HL-60/S4 treated with phorbol 12-myristate 13-acetate at 8.2 ng/mL for 4 days and 3 days (cell line): ENCODE results near the gene RNF157.
"Not testable (repeated sequence)": the region's sequence is repeated elsewhere in the genome, so short reads cannot be mapped to it uniquely, and the experiment has no call there.

Source experiments
- in situ Hi-C: fragments of 300-500 bp; cut with MboI; formaldehyde crosslinking; loops from 2 replicates; pipeline ENCODE4 v1.15.0; 2022; ENCODE audit warnings: low sequenced_read_pairs

RNF157 gene

DNA sequence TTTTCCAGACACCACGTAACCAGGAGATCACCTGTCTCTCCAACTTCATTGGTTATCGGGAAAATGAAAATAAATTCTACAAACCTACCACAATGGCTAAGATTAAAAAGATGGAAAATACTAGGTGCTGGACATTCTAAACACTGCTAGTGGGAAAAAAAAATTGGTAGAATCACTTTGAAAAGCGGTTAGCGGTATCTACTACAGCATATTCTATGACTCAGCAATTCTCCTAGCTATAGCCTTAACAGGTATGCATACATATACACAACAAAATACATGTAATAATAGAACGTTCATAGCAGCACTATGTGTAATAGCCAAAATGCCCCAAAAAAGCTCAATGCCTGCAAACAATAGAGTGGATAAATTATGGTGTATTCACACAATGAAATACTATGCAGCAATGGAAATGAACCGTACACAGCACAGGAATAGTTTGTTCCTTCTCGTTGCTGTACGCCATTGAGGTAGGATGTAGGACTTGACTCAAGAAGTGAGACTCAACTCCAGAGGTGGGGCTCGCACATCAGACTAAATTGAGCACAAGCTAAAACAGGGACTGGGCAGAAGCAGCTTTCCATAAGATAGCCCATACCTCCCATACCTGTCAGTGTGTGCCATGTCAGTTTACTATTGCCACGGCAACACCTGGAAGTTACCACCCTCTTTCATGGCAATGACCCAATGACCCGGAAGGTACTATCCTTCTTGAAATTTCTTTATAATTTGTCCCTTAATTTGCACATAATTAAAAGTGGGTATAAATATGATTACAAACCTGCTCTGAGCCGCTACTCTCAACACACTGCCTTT is 44.8 kb downstream of the RNF157 start:
- in situ Hi-C loops: no loop called here

DNA sequence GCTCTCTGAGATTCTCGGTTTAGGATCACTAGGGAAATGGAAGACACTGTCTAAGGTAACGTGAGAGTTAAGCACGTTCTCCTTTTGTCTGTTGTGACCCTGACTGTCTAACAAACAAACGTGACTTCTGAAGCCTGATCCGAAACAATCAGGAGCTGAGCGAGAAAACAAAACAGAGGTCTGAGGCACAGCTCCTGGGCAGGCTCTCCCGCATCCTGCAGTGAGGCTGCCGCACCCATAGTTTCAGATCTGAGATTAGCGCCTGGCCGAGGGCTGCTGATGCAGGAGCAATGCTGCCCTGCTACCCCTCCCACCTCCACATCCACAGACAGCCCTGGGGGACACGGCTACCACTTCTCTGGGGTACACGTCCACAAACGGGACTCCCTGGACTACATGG is 46.7 kb downstream of the RNF157 start:
- in situ Hi-C loops: no loop called here

DNA sequence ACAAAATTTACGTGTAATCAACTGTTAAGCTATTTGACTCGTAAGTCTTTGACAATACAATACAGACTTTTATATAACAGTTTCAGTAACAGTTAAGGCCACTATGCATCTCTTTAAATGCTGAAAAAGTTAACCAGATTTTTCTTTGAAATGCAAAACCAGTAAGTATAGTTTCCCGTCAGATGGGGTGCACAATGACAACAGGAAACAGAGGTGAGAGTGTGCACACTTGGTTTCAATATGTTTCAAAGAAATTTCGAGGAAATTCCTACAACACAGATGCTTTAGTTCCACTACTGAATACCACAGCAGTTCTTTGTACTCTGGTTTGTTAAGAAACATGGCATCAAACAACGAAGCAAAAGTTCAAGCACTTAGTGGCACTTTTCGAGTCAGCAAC is 48.4 kb downstream of the RNF157 start:
- in situ Hi-C loops: no loop called here

DNA sequence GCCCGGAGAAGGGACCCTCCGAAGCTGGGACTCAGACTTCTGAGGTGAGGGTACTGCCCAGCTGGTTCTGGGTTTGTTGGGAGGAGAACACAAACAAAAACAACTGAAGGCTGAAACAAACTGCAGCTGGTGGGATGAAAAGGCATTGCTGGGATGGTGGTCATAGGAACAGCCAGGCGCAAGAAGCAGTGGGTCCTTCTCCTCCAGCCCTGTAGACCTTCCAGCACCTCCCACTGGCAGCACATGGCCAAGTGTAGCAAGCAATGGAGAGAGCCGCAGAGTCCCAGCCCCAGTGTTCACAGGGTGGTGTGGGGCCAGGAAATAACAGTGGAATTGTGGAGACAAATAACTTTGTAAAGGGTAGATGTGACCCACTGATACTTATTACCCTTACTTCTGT is 50.6 kb downstream of the RNF157 start:
- in situ Hi-C loops: no loop called here

DNA sequence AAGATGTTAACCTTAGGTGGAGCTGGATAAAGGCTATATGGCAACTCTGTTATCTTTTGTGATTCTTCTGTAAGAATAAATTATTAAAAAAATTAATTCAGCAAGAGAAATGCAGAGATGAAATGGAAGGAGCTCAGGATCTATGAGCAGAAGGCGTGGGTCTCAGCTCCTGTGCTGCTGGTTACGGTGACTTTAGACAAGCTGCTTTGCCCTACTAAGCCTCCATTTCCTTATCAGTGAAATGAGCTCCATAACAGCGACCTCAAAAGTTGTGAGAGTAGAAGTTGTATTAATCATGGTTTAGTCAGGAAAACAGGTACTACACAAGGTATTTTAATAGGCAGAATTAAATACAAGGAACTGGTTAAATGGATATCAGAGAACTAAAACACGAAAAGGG is 51.0 kb downstream of the RNF157 start:
- in situ Hi-C loops: no loop called here

DNA sequence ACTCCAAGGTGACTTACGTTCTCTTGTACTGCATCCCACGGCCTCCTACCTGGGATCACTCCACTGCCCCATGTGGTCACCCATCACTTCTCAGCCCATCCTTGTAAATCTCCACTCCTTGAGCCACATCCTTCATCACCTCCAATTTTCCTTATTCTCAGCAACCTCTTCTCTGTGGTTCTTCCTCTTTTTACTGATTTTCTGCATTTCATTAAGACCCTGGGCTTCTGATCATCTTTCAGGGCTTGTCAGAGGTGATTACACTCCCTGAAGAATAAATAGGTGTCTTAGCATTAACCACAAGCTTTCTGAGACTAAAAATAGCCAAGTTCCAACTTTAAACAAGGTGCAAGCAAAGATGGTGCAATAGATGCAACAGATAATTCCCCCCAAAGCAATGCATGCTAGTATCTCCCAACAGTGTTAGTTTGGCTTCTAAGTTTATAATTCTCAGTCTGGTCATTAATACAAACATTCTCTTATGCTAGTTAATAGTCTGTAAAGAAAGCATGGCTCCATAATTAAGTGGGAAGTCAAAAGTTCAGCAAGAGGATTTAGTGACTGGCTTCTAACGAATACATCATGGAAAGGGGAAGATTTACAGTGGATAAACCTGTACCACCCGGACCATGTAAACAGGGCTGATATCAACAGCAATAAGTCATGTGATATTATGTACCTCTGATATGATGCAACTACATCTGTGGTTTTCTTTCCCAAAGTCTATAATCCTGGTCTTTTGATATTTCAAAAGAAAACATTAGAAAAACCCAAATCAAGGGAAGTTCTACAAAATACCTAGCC is 51.9 kb downstream of the RNF157 start:
- in situ Hi-C loops: no loop called here

DNA sequence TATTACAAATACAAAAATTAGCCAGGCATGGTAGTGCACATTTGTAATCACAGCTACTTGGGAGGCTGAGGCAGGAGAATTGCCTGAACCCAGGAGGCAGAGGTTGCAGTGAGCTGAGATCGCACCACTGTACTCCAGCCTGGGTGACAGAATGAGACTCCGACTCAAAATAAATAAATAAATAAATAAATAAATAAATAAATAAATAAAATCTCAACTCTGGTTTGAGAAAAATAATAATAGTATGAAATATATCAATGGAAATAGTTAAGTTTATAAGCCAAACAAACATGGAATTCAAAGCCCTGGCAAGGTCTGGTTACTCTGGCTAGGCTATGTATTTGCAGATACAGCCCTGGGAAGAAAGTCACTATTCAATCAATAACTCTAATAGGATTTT is 53.5 kb downstream of the RNF157 start:
- in situ Hi-C loops: not testable (repeated sequence)

DNA sequence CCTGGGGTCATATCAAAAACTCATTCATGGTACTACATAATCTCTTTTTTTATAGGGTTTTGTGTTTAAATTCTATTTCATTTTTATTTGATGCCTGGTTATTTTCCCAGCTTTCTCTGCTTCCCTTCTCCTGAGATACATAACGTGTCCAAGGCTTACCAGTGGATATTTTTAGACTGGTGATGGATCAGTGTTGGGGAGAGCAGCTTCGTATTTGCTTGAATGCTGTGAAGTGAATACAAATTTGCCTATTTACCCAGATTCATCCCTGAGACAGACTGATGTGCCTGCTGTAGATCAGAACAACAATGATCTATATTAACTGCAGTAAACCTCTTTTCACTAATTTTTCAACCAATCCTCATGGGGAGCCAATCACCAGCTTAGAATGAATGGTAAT is 56.0 kb downstream of the RNF157 start:
- in situ Hi-C loops: no loop called here

DNA sequence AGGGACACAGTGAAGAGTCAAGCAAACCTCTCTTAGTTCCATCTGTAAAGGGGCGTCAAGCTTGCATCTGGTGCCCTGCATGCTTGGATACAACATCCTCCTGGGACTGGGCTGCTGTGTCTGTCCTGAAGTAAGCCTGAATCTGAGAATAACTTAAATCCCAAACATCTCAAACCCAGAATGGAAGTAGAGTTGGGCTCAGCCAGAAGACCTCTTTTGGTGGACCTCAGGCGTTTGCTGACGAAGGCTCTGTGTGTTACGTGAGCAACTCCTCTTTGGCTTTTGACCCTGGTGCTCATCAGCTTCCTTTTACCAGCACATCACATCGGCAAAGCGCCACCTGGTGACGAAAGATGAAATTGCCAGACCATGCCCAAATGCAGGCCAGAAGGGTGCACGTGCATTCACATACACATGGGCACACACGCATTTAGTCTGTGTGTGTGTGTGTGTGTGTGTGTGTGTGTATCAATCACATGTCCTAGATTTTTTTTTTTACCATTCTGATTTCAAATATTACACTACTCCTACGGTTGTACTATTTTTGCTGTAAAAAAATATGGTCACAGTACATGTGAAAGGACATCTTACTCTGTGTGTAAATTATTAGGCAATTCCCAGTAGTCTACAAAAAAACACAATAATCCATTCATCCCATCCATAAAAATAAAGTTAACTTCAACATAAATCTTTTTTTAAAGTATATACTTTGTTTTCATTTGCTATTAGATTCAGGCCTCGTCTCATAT is 58.1 kb downstream of the RNF157 start:
- in situ Hi-C loops: no loop called here

DNA sequence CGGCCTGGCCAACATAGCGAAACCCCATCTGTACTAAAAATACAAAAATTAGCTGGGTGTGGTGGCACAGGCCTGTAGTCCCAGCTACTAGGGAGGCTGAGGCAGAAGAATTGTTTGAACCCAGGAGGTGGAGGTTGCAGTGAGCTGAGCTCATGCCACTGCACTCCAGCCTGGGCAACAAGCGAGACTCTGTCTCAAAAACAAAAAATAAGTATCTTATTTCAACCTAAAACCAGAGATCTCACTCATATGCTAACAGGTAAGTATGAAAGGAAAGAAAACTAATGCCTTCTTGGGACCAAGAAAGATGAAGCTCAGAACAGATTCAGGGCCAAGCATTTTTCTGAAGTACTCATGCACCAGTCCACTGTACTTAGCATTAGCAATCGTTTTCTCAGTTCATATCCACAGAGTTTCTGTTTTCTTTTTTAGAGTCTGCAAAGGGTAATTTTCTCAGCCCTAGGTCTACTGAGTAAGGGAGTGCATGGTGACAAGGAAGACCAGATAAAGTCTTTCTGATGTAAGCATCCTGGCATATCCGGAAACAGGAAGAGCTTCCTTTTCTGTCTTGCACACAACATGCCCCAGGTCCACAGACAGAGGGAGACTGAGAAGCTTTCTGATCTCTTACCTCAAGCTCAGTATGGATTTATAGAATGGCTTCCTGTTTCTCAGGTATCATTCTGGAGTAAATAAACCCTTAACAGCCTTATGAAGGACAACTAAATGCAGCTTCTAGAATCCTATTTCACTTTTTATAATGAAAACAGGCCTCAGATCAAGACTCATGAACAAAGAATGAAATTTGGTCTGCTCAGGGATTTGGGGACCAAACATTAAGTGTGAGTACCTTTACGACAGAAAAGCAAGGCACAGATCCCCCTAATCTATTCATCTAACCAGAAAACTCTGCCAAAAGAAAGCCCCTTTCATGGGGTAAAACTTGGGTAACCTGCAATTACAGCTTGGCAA is 60.5 kb downstream of the RNF157 start:
- in situ Hi-C loops: no loop called here

DNA sequence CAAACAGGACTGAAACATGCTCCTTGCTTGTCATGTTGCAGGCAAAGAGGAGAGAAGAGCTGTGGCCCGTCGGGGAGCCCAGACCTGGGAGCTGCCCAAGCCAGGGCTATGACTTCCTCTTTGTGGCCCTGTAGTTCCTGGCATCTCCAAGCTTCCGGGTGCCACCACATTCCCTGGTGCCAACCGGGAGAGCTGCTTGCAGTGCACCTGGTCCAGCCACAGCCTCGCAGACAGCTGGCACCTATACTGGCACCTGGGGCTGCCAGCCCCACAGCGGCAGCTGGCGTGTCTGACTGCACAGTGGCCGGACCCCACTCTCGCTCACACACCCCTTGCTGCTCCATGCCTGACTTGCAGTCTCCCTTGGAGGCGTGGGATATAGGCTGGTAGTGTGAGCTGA is 62.2 kb downstream of the RNF157 start:
- in situ Hi-C loops: no loop called here

DNA sequence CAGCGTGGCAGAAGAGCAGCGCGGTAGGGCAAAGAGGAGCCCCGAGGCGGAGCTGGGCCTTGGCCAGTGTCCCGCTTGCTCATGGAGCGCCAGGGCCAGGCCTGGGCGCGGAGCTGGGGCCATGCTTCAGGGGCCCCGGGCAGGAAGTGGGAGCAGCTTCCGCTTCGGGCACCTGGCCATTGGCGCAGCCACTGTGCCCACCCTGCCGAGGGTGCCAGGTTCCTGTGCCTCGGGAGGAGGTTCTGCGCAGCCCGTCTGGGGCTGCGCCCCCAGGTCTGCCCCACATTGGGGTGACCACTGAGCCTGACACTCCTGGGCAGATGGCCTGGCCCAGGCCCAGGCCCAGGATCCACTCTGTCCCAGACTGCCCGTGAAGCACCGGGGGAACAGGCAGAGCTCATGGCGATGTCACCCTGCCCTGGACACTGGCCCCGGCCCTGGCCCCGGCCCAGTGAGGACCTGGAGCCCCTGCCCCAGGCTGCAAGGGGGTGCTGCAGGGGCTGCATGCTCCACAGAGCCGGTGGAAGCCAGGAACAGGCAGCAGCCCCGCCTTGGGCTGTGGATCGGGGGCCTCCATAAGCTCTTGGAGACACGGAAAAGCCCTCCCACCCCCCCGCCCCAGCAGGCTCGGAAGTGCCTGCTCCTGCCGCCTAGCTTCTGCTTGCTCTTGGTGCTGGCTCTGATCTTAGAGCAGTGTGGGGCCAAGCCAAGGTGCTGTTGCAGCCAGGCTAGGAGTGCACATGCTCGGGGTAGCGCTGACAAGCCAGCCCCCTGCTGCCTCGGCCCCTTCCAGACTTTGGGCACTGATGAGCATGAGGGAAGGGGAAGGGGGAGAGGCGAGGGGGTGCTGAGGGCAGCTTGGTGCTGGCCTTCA is 63.4 kb downstream of the RNF157 start:
- in situ Hi-C loops: no loop called here

DNA sequence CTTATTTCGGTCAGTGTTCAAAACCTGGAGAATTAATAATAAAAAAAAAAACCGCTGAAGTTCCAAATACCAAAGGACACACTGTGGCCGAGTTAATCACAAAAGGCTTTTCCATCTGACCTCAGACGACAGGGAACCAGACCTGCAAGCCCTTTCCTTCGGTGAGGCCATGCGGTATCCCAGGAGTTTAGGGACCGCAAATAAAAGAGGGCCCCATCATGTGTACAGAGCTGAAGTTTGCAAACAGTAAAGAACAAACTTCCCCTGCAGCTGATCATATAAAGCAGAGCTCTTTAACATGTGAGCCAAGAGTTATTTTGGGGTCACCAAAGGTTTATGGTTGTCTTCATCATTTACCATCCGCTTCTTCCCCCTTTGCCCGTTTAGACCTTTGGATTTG is 66.3 kb downstream of the RNF157 start:
- in situ Hi-C loops: no loop called here

DNA sequence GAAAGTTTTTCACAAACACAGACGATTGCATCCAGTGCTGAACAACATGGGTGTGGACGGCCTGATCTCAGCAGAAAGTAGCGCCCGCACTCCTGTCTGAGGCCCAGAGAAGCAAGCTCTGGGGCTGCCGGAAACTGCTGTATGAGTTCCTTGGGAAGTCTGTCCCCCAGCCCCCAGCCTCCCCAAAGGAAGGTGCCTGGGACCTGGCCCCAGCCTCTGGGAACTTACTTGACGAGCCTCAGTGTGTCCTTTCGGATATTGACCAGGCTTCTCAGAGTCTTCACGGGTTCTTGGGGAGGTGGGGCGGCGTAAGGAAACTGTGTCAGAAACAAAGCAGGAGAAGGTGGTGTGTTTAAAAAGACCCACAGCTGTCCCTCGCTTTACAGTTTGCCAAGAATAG is 66.8 kb downstream of the RNF157 start:
- in situ Hi-C loops: no loop called here

DNA sequence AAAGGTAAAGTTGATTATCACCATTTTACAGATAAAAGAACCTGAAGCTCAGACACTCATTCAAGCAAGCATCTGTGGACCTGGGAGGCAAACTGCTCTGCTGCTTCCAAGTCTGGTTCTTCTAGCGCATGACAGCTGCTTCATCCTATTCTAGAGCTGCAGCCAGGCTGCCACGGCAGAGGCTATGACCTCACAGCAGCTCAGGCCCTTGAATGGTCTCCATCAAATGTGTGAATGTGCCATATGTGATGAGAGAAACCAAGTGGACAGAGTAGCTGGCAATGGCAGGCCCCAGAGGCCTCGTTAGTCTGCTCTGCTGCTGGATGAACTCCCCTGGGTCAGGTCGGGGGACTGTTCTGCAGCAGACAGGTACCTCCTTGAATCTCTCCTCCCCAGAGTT is 68.6 kb downstream of the RNF157 start:
- in situ Hi-C loops: no loop called here

DNA sequence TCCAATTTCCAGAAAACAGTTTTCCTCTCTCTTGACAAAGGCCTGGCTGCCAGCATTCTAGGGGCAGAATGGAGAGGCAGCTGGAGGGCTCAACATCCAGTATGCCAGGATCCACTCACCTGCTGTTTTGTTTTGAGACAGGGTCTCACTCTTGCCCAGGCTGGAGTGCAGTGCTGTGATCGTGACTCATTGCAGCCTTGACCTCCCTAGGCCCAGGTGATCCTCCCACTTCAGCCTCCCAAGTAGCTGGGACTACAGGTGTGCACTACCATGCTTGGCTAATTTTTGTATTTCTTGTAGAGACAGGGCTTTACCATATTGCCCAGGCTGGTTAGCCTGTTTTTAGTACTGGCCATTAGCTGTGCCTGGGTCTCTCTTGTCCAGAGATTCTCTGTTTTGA is 70.2 kb downstream of the RNF157 start:
- in situ Hi-C loops: no loop called here

DNA sequence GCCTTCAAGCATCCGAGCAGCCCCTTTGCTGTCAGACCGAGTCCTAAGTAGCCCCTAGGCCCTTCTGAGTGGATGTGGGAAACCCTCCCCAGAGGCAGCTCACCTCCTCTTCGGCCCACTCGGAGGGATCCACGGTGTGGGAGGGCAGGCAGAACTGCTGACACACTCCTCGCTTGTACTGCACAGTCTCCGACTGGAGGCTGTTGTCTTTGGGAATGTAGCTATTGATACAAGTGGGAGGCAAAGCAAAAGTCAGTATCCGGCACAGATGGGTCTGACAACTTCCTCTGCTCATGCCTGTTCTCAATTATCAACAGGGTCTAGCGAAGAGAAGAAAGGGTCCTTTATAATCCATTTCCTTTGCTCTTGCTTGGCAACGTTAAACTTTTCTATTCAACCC is 73.4 kb downstream of the RNF157 start:
- in situ Hi-C loops: no loop called here

DNA sequence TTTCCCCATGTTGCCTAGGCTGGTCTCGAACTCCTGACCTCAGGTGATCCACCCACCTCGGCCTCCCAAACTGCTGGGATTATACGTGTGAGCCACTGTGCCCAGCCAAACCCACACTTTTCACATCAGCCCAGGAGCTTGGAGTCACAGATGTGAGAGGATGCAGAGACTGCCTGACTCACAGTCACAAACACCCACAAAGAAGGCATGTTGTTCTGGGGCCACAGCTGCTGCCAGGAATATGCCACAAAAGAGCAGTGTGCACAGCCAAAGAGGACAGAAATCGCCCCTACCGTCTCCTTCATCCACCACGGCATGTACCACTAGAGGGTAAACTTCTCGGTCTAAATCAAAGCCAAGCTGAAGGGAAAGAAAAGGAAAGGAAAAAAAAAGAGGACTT is 74.1 kb downstream of the RNF157 start:
- in situ Hi-C loops: no loop called here

DNA sequence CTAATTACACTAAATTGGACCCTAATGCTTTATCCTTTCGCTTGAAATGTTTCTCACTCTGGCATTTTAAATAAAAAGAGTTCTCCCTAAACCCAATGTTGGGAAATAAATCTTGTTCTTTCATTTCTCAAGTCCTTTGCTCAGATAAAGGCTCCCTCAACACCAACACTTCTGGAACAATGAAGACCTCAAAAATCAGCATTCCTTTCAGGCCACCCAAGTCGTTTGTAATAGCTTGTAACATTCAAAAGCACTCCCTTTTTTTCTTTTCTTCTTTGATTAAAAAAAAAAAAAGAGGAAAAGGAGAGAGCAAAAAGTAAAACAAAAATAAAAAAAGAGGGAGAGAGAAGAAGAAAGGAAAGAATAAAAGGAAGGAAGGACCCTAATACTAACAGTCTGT is 76.0 kb downstream of the RNF157 start:
- in situ Hi-C loops: no loop called here

DNA sequence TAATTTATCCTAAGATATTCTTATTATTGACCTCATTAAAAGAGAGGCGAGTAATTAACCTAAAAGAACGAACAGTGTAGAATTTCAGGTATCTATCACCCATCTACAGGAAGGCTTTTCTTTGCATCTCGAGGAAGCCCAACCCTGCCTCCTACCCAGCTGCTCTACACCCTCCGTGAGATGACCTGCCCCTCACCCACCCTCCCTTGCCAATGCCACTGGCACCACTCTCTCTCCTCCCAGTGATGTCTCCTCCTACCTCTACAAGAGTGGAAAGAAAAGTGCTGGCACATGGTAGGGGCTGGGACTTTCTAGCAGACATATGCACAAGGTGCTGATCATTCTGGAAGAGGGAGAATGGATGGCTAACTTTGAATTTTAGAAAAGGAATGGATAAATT is 76.4 kb downstream of the RNF157 start:
- in situ Hi-C loops: no loop called here
